Stomach (tissue), 4 donors: ENCODE results near the gene GKN1.

Experiments
- EP300 ChIP-seq: sonication (generic); formaldehyde crosslinking; IDR thresholded peaks from one replicate; pipeline ENCODE4 v1.6.1; 2017; ENCODE audit warnings: antibody characterized with exemption
- POLR2A ChIP-seq, 4 donors: fragments of 450-650 bp; IDR thresholded peaks; one replicate each; pipeline ENCODE4 v1.6.1; 2016; ENCODE audit warnings: antibody characterized with exemption in 4 of 4, control low read depth in 2 of 4, mild to moderate bottlenecking in 1 of 4, moderate library complexity in 1 of 4
- TF ChIP-seq, protein P1 (sequence below), 7 experiments: fragments of 450-650 bp in 4 of 7; fragments of 200-600 bp in 3 of 7; sonication (generic) in 3 of 7; IDR thresholded peaks; one replicate each; pipeline ENCODE4 v1.5.1; 2016 to 2019; ENCODE audit warnings: antibody characterized with exemption in 7 of 7, control low read depth in 2 of 7, mild to moderate bottlenecking in 1 of 7

DNA sequence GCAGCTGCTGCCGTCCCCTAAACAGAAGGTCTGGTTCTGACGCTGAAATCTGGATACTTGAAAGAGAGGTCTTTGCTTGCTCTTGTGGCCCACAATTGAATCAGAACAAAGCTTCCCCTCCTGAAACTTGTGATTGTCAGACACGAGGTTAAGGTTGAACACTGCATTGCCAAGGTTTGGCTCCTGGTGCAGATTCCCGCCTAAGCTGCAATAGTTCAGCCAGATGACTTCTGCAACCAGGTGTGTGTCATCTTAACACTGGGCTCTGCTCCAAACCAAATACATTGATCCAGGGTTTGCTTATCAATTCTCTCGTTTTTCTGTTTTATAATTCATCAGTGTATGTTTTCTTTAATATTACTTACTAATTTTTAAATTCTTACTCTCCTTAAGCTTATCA, 14.6 kb downstream of the GKN1 start:
- TF ChIP-seq POLR2A (IDR thresholded peaks at IDR 0.05) (no peak), EP300 (no peak)
- TF ChIP-seq, protein P1, sequence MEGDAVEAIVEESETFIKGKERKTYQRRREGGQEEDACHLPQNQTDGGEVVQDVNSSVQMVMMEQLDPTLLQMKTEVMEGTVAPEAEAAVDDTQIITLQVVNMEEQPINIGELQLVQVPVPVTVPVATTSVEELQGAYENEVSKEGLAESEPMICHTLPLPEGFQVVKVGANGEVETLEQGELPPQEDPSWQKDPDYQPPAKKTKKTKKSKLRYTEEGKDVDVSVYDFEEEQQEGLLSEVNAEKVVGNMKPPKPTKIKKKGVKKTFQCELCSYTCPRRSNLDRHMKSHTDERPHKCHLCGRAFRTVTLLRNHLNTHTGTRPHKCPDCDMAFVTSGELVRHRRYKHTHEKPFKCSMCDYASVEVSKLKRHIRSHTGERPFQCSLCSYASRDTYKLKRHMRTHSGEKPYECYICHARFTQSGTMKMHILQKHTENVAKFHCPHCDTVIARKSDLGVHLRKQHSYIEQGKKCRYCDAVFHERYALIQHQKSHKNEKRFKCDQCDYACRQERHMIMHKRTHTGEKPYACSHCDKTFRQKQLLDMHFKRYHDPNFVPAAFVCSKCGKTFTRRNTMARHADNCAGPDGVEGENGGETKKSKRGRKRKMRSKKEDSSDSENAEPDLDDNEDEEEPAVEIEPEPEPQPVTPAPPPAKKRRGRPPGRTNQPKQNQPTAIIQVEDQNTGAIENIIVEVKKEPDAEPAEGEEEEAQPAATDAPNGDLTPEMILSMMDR (IDR thresholded peaks at IDR 0.05) = no peak
